Stimulated activated CD8-positive, alpha-beta memory T cell treated with anti-CD3 and anti-CD28 coated beads, Interleukin-7, amount 100 ng/mL, for 4 hours (primary cell): ENCODE data around the gene UNC93B1.

Source experiments
- DNase-seq, 2 donors: peaks; one replicate each; pipeline ENCODE4 v3.0.0-alpha.2; 2020; ENCODE audit warnings: low read depth in 2 of 2

The UNC93B1 gene

GRCh38 chr11:68040101-68040956 lies 36.4 kb upstream of the UNC93B1 start:
- no peak for DNase-seq

GRCh38 chr11:68039526-68040086 lies 35.7 kb upstream of the UNC93B1 start:
- DNase-seq, result no peak

- DNase-seq, result peak in 1 of 2 donors; percentile 50
Measured at GRCh38 chr11:68038718-68039525, 35.0 kb upstream of the UNC93B1 start, which contains the start of gene TCIRG1. TSS of gene TCIRG1 (plus strand) at chr11:68039025. CDS start at chr11:68041272, 2,247 bp downstream.

GRCh38 chr11:68038226-68038717 lies 34.4 kb upstream of the UNC93B1 start:
- no peak for DNase-seq

GRCh38 chr11:68037411-68038225 lies 33.7 kb upstream of the UNC93B1 start:
- no peak for DNase-seq

GRCh38 chr11:68036717-68037239 lies 32.9 kb upstream of the UNC93B1 start:
- DNase-seq, result peak in 1 of 2 donors; percentile 20

GRCh38 chr11:68036141-68036716 lies 32.3 kb upstream of the UNC93B1 start:
- DNase-seq, result no peak

GRCh38 chr11:68035266-68035876 lies 31.5 kb upstream of the UNC93B1 start:
- DNase-seq, result no peak

GRCh38 chr11:68033708-68034045 lies 29.8 kb upstream of the UNC93B1 start:
- no peak for DNase-seq

- DNase-seq, result no peak
Measured at GRCh38 chr11:68032997-68033707, 29.3 kb upstream of the UNC93B1 start.

- no peak for DNase-seq
Measured at GRCh38 chr11:68032003-68032402, 28.1 kb upstream of the UNC93B1 start.

GRCh38 chr11:68031144-68031464 lies 27.2 kb upstream of the UNC93B1 start:
- no peak for DNase-seq

- DNase-seq, result peak; percentile 96 to 97
Measured at GRCh38 chr11:68030318-68031143, 26.6 kb upstream of the UNC93B1 start, which contains the start of gene NDUFS8. TSS of gene NDUFS8 (plus strand) at chr11:68030681. CDS start at chr11:68032152, 1,471 bp downstream.

GRCh38 chr11:68028802-68029545 lies 25.1 kb upstream of the UNC93B1 start:
- DNase-seq, result no peak

- DNase-seq, result no peak
Measured at GRCh38 chr11:68027667-68028066, 23.8 kb upstream of the UNC93B1 start.

- DNase-seq, result no peak
Measured at GRCh38 chr11:68026391-68027105, 22.7 kb upstream of the UNC93B1 start.

GRCh38 chr11:68025047-68025446 lies 21.1 kb upstream of the UNC93B1 start:
- no peak for DNase-seq
